ENCODE results near the gene HCK. TPM values are rescaled to one million over a fixed set of nuclear protein-coding genes. Genes with fewer than 3 reads are reported as not detected.

Gene HCK
- total and polyA plus RNA-seq, 4 donors, result 18.5 to 304 (median 61.2) TPM

DNA sequence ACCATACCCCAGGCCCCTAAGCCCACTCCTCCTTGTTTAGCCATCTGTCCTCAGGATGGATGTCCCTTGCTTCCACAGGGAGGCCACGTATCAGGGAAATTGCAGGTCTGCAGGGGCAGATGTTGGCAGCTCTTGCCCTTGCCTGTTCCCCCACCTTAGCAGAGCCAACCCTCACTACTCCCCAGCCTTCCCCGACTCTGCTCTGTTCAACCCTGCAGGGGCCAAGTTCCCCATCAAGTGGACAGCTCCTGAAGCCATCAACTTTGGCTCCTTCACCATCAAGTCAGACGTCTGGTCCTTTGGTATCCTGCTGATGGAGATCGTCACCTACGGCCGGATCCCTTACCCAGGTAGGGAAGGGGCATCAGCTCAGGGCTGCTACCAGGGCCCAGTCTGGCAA, 46.7 kb downstream of the HCK start:
- WGBS, 2 donors, result 78 to 89% methylated on average over 6 of the region's 6 CpGs
- ATAC-seq (ENCODE audit: insufficient read depth, low FRiP score), result no peak

DNA sequence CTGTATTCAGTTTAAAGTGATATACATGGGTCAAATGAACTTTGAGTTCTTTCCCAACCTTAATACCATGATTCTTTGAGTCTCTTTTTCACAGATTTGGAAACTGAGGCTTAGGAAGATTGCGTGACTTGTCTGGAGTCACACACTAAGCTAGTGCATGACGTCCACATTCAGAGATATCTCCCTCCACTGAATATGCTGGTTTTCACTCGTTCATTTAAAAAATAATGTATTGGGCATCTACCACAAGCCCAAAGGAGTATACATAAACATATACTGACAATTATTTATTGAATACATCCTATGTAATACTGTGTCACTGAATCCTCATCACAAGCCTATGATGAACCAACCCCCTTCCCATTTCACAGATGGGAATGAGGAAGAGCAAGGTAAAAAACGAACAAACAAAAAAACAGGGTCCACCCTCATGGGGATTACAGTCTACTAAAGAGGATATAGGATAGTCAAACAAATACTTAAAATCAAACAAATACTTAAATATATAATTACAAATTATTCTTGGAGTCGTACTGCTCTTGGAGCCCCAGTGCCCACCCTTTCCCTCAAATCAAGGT, 56.9 kb downstream of the HCK start:
- Histone ChIP-seq H3K9me3 (ENCODE audit: control insufficient read depth in 4 of 4, insufficient read depth in 3 of 4, low read length in 3 of 4) (peaks cover 0 to 2% (median 0%) of the 10 kb centered on the region in 4 donors), H3K27ac (ENCODE audit: low read depth in 1 of 2, low read length in 1 of 2) (no peak overlapping the region), H3K9ac (ENCODE audit: insufficient read depth in 1 of 2, low read length in 2 of 2) (peak overlapping the region in 1 of 2 donors; percentile 98), H3K4me1 (ENCODE audit: control insufficient read depth in 5 of 5, insufficient read depth in 5 of 5, low read length in 5 of 5) (peaks cover 0 to 11% (median 7%) of the 10 kb centered on the region in 5 donors), H3K4me3 (no peak overlapping the region), H3K27me3 (ENCODE audit: control insufficient read depth in 3 of 3, insufficient read depth in 3 of 3, low read length in 2 of 3) (no peaks in the 10 kb centered on the region), H3K36me3 (ENCODE audit: control insufficient read depth in 4 of 4, insufficient read depth in 4 of 4, low read length in 4 of 4) (peaks cover 0 to 7% (median 0%) of the 10 kb centered on the region in 4 donors)
- WGBS, 2 donors, result 58 to 69% methylated on average over 5 of the region's 5 CpGs
- no peak for ATAC-seq (ENCODE audit: insufficient read depth, low FRiP score)
- no peak for DNase-seq
- TF ChIP-seq, protein P1, sequence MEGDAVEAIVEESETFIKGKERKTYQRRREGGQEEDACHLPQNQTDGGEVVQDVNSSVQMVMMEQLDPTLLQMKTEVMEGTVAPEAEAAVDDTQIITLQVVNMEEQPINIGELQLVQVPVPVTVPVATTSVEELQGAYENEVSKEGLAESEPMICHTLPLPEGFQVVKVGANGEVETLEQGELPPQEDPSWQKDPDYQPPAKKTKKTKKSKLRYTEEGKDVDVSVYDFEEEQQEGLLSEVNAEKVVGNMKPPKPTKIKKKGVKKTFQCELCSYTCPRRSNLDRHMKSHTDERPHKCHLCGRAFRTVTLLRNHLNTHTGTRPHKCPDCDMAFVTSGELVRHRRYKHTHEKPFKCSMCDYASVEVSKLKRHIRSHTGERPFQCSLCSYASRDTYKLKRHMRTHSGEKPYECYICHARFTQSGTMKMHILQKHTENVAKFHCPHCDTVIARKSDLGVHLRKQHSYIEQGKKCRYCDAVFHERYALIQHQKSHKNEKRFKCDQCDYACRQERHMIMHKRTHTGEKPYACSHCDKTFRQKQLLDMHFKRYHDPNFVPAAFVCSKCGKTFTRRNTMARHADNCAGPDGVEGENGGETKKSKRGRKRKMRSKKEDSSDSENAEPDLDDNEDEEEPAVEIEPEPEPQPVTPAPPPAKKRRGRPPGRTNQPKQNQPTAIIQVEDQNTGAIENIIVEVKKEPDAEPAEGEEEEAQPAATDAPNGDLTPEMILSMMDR (IDR thresholded peaks at IDR 0.05; ENCODE audit: control extremely low read depth, extremely low read depth), result no peak

More for the DNA sequence above, 46.7 kb downstream of the HCK start:
- Histone ChIP-seq H3K4me1 (ENCODE audit: control insufficient read depth in 5 of 5, insufficient read depth in 5 of 5, low read length in 5 of 5) (no peaks in the 10 kb centered on the region), H3K9me3 (ENCODE audit: control insufficient read depth in 4 of 4, insufficient read depth in 3 of 4, low read length in 3 of 4) (no peaks in the 10 kb centered on the region), H3K27ac (ENCODE audit: low read depth in 1 of 2, low read length in 1 of 2) (no peak overlapping the region), H3K9ac (ENCODE audit: insufficient read depth in 1 of 2, low read length in 2 of 2) (no peak overlapping the region), H3K36me3 (ENCODE audit: control insufficient read depth in 4 of 4, insufficient read depth in 4 of 4, low read length in 4 of 4) (peaks cover 0 to 4% (median 0%) of the 10 kb centered on the region in 4 donors), H3K4me3 (no peak overlapping the region), H3K27me3 (ENCODE audit: control insufficient read depth in 3 of 3, insufficient read depth in 3 of 3, low read length in 2 of 3) (peaks cover 0 to 5% (median 0%) of the 10 kb centered on the region in 3 donors)
- no peak for DNase-seq
- TF ChIP-seq, protein P1 (IDR thresholded peaks at IDR 0.05; ENCODE audit: control extremely low read depth, extremely low read depth), result no peak

DNA sequence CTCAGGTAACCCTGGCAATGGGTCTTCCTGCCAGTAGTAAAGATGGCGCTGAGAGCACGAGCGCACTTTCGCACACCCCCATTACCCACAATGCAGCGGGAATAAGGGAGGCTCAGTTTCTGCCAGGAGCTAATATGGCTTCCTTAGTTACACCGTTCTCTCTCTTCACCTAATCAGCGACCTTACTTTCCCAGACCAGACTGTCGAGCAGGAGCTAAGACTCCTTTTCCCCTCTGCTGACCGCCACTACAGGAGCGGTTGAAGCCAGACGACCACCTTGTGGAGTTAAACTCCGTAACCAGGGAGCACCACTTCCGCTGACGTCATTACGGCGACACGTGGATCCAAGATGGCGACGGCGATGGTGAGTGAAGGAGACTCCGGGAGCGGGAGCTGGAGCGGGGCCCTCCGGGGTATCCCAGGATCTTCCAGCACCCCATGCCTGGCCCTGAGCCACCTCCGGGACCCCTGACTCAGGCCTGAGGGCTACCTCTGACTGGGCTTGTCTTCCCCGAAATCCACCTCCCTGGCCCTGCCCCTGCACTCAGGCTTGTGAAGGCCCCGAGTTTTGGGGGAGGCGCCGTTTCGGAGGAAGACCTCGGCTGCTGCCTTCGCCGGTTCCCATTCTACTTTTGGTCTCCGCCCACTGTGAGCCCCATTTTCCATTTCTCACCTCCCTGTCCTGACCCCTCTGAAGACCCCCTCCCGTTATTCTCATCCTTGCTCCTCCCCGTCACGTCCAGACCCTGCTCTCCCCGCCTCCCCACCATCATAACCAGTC, 57.5 kb downstream of the HCK start, which contains the start of gene TM9SF4:
Gene TM9SF4 (plus strand): TSS at position 323 of the 781 bp plus-strand sequence. CDS start 27 bp downstream, at position 350.
- H3K9me3 ChIP-seq (ENCODE audit: control insufficient read depth in 4 of 4, insufficient read depth in 3 of 4, low read length in 3 of 4), result peaks cover 0 to 2% (median 0%) of the 10 kb centered on the region in 4 donors
- peak; percentile 87 for ATAC-seq (ENCODE audit: insufficient read depth, low FRiP score)
- H3K36me3 ChIP-seq (ENCODE audit: control insufficient read depth in 4 of 4, insufficient read depth in 4 of 4, low read length in 4 of 4), result peaks cover 0 to 7% (median 0%) of the 10 kb centered on the region in 4 donors
- H3K27me3 ChIP-seq (ENCODE audit: control insufficient read depth in 3 of 3, insufficient read depth in 3 of 3, low read length in 2 of 3), result no peaks in the 10 kb centered on the region
- H3K27ac ChIP-seq (ENCODE audit: low read depth in 1 of 2, low read length in 1 of 2), result peak within 1 kb of the TSS; percentile 90 to 100
- peak; percentile 94 to 98 (median 98) for DNase-seq
- H3K9ac ChIP-seq (ENCODE audit: insufficient read depth in 1 of 2, low read length in 2 of 2), result peak within 1 kb of the TSS; percentile 95 to 98
- H3K4me1 ChIP-seq (ENCODE audit: control insufficient read depth in 5 of 5, insufficient read depth in 5 of 5, low read length in 5 of 5), result peaks cover 0 to 11% (median 7%) of the 10 kb centered on the region in 5 donors
- H3K4me3 ChIP-seq, result peak within 1 kb of the TSS; percentile 95
- WGBS, 2 donors, result 0% methylated on average over 38 of the region's 38 CpGs
- TF ChIP-seq, protein P1 (IDR thresholded peaks at IDR 0.05; ENCODE audit: control extremely low read depth, extremely low read depth), result no peak

Measured in lung (tissue), 12 donors.